PFSK-1 (cell line): ENCODE data around the gene CDK6.

Experiments
- POLR2AphosphoS5 ChIP-seq: IDR thresholded peaks from 2 replicates; pipeline ENCODE4 v1.6.1; 2012; ENCODE audit warnings: low read depth, mild to moderate bottlenecking, control low read depth, low read length, moderate library complexity
- REST ChIP-seq, 2 experiments: IDR thresholded peaks; 2 replicates each; pipeline versions ENCODE4 v1.6.1 to v1.8.0; 2011 to 2012; ENCODE audit warnings: low read depth in 2 of 2, low read length in 2 of 2, control low read depth in 1 of 2, inconsistent platforms in 1 of 2, mild to moderate bottlenecking in 1 of 2, moderate library complexity in 1 of 2; ENCODE audit not compliant: insufficient read depth in 1 of 2
- TAF1 ChIP-seq: IDR thresholded peaks from 2 replicates; pipeline ENCODE4 v1.6.1; 2012; ENCODE audit warnings: low read length, control low read depth, borderline replicate concordance; ENCODE audit not compliant: insufficient read depth

GRCh38 chr7:92848441-92848840, 12.1 kb upstream of the CDK6 start:
- TF ChIP-seq REST (IDR thresholded peaks at IDR 0.05; ENCODE audit: insufficient read depth in 1 of 2, low read depth in 2 of 2, low read length in 2 of 2) (no peak), TAF1 (no peak), POLR2AphosphoS5 (no peak)
